Endothelial cell of umbilical vein (primary cell): ENCODE results near the gene TIMM29. TPM values are rescaled to one million over a fixed set of nuclear protein-coding genes. Genes with fewer than 3 reads are reported as not detected.
A peak's percentile ranks its signal among the peaks of the same experiment; 100 is the strongest.

Source experiments
- BruUV-seq: library from RNA; stranded (reverse); fragments of 400-500 nt; replicated peaks from 2 replicates; lab custom pipeline; 2021; lab: Mats Ljungman, UMichigan
- CTCF ChIA-PET: fragments of 300-600, 350-600 bp; sonication (Branson Sonifier 250); formaldehyde crosslinking; loops from one replicate; lab custom pipeline; 2021; ENCODE audit warnings: antibody characterized with exemption, inconsistent platforms; lab: Charles Lee
- POLR2A ChIA-PET: fragments of 300-600, 350-600 bp; sonication (Branson Sonifier 250); formaldehyde crosslinking; loops from one replicate; lab custom pipeline; 2021; ENCODE audit warnings: antibody characterized with exemption, inconsistent platforms; lab: Charles Lee
- DNase-seq: peaks from one replicate; pipeline ENCODE4 v3.0.0-alpha.2; 2011; ENCODE audit warnings: low read depth, low spot score
- FAIRE-seq: peaks from 2 replicates; lab custom pipeline; 2011; peaks lifted over from hg19 to GRCh38; lab: Jason Lieb, UNC
- H2AFZ ChIP-seq: 2 replicates; pipeline ENCODE4 v1.6.0; 2012; ENCODE audit warnings: low read depth, low read length, control low read depth, inconsistent platforms
- H3K27ac ChIP-seq: 2 replicates; pipeline ENCODE4 v1.5.1; 2011; ENCODE audit warnings: low read depth, mild to moderate bottlenecking, control low read depth, low read length, moderate library complexity; ENCODE audit not compliant: insufficient read depth
- H3K27me3 ChIP-seq, 2 experiments: 2 replicates each; pipeline versions ENCODE4 v1.6.0 to v1.6.1; 2011; ENCODE audit warnings: low read length in 2 of 2, mixed read lengths in 1 of 2; ENCODE audit not compliant: control insufficient read depth in 2 of 2, insufficient read depth in 2 of 2
- H3K36me3 ChIP-seq, 2 experiments: 2 replicates in 1 of 2; 3 replicates in 1 of 2; pipeline ENCODE4 v1.5.1; 2011; ENCODE audit warnings: low read length in 2 of 2, mild to moderate bottlenecking in 1 of 2, moderate library complexity in 1 of 2; ENCODE audit not compliant: control insufficient read depth in 2 of 2, insufficient read depth in 2 of 2; ENCODE audit errors: extremely low read depth in 1 of 2
- H3K4me1 ChIP-seq: 3 replicates; pipeline ENCODE4 v1.5.1; 2011; ENCODE audit warnings: mild to moderate bottlenecking, low read length; ENCODE audit not compliant: control insufficient read depth, insufficient read depth; ENCODE audit errors: extremely low read depth
- H3K4me2 ChIP-seq: 2 replicates; pipeline ENCODE4 v1.6.1; 2011; ENCODE audit warnings: low read length, control low read depth, mixed read lengths; ENCODE audit not compliant: insufficient read depth
- H3K4me3 ChIP-seq, 3 experiments: fragments of 200-600 bp in 1 of 3; sonication (generic), shearing (Covaris generic) in 1 of 3; replicated peaks in 1 of 3; 2 replicates each; pipeline ENCODE4 v1.5.1; 2011 to 2016; ENCODE audit warnings: control low read depth in 3 of 3, low read length in 3 of 3, mild to moderate bottlenecking in 2 of 3, inconsistent platforms in 1 of 3, low read depth in 1 of 3, moderate library complexity in 1 of 3; ENCODE audit not compliant: insufficient read depth in 1 of 3
- H3K79me2 ChIP-seq: 2 replicates; pipeline ENCODE4 v1.6.0; 2012; ENCODE audit warnings: low read length, inconsistent platforms; ENCODE audit not compliant: control insufficient read depth, insufficient read depth
- H3K9ac ChIP-seq: replicated peaks from 2 replicates; pipeline ENCODE3; 2011; ENCODE audit warnings: low read length, control low read depth; ENCODE audit not compliant: insufficient read depth; ENCODE audit errors: extremely low read depth
- H3K9me1 ChIP-seq: replicated peaks from 3 replicates; pipeline ENCODE4 v1.6.0; 2011; ENCODE audit warnings: mild to moderate bottlenecking, low read length; ENCODE audit not compliant: control insufficient read depth, insufficient read depth; ENCODE audit errors: extremely low read depth
- H3K9me3 ChIP-seq: replicated peaks from 2 replicates; pipeline ENCODE4 v1.5.1; 2012; ENCODE audit warnings: low read length, inconsistent platforms; ENCODE audit not compliant: control insufficient read depth, insufficient read depth
- H4K20me1 ChIP-seq: replicated peaks from 2 replicates; pipeline ENCODE3; 2011; ENCODE audit warnings: mild to moderate bottlenecking, low read length; ENCODE audit not compliant: control insufficient read depth, insufficient read depth; ENCODE audit errors: extremely low read depth
- EZH2 ChIP-seq: IDR thresholded peaks from 2 replicates; pipeline ENCODE4 v1.6.1; 2012; ENCODE audit warnings: borderline replicate concordance, low read depth, mild to moderate bottlenecking, moderate library complexity, low read length, inconsistent platforms; ENCODE audit not compliant: severe bottlenecking
- FOS ChIP-seq: IDR thresholded peaks from 2 replicates; pipeline ENCODE4 v1.6.1; 2011; ENCODE audit warnings: mild to moderate bottlenecking, low read length, moderate library complexity, borderline replicate concordance; ENCODE audit not compliant: insufficient read depth
- GATA2 ChIP-seq: IDR thresholded peaks from 2 replicates; pipeline ENCODE4 v1.7.0; 2011; ENCODE audit warnings: low read depth, mild to moderate bottlenecking, moderate library complexity, mixed read lengths, low read length; ENCODE audit not compliant: insufficient read length, insufficient read depth
- JUN ChIP-seq: IDR thresholded peaks from 2 replicates; pipeline ENCODE4 v1.6.1; 2011; ENCODE audit warnings: borderline replicate concordance, low read depth; ENCODE audit not compliant: insufficient read length, insufficient read depth
- MAX ChIP-seq: IDR thresholded peaks from 2 replicates; pipeline ENCODE4 v1.6.1; 2011; ENCODE audit not compliant: insufficient read depth, insufficient read length
- POLR2A ChIP-seq: IDR thresholded peaks from 2 replicates; pipeline ENCODE4 v1.6.1; 2012; ENCODE audit warnings: low read depth, mild to moderate bottlenecking, control low read depth, low read length
- POLR2AphosphoS5 ChIP-seq: IDR thresholded peaks from 2 replicates; pipeline ENCODE4 v1.6.1; 2012; ENCODE audit warnings: low read depth, mild to moderate bottlenecking, control low read depth, low read length, moderate library complexity; ENCODE audit not compliant: insufficient read depth
- dilution Hi-C: fragments of 300-500 bp; cut with MboI; formaldehyde crosslinking; loops from one replicate; pipeline ENCODE4 v1.15.0; 2019; ENCODE audit warnings: low sequenced_read_pairs; ENCODE audit not compliant: extremely low pct_ligation_motif_present
- intact Hi-C: fragments of 100-400 bp; cut with micrococcal nuclease; formaldehyde crosslinking; loops from one replicate; pipeline ENCODE4 v1.10.0; 2022
- polyA plus RNA-seq, 4 experiments: library from polyadenylated mRNA; depleted of rRNA in 3 of 4; stranded (reverse) in 3 of 4; unstranded in 1 of 4; fragments of >200 nt; gene quantifications; 2 replicates each; pipeline versions ENCODE4 v1.2.1 to v1.2.3, GENCODE V29; 2011 to 2012; ENCODE audit warnings: missing spikeins in 1 of 4
- total RNA-seq: library from RNA; stranded (reverse); gene quantifications from 2 replicates; pipeline ENCODE4 v1.2.3, GENCODE V29; 2021

Gene TIMM29
- total and polyA plus RNA-seq, 2 donors (not counting 3 experiments of a cell fraction or from before 2014, with no cell fraction given), result 10.7 to 20.6 TPM

DNA sequence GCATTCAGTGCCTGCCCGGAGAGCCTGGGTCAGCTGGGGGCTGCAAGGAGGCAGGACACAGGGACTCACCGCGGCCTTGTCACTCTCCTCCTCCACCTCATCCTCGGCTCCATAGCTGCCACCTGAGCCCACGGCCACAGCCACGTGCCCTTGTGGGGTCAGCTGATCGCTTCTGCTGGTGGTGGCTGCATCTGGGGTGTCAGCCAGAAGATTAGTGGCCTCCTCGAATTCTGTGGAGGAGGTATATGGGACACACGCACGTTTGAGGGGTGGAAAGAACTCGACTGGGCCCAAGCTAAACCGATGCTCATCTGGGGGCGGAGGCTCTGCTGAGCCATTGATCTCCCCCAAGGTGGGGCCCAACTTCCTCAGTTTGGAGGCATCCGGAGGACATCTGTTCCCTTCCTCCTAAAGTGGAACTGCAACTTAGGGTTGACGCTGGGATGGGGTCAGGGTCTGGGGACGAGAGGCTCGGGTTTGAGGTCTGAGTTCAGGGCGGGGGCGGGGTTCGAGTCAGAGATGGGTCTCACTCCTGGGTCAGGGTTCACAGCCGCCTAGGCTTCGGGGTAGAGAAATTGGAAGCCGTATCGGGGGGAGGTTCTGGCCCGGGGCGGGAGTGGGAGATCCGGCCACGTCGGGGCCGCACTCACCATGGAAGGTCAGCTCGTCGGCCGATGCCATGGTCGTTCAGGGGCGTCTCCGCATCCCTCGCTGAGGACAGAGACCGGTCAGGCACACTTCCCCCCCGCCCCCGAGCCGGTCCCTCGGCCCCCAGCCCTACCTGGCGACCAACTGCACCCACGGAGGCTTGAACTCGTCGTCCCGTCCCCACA lies 665 bp upstream of the TIMM29 start:
- intact Hi-C loops (loop anchor here (5.0 kb wide), 1 partner anchor 56 kb away; the partner anchor contains the start of gene CARM1), dilution Hi-C loops (no loop called here)
- TF ChIP-seq GATA2, result no peak
- no peak for TF ChIP-seq POLR2AphosphoS5
- TF ChIP-seq MAX, result no peak
- TF ChIP-seq POLR2A, result no peak
- no peak for TF ChIP-seq EZH2
- no peak for TF ChIP-seq FOS
- no peak for TF ChIP-seq JUN
- Histone ChIP-seq H3K9me3 (no peaks in the 10 kb centered on the region), H3K4me3 (peak overlapping the region; percentile 69 to 96 (median 73)), H4K20me1 (no peaks in the 10 kb centered on the region), H3K4me1 (peaks cover 9% of the 10 kb centered on the region), H3K27me3 (no peaks in the 10 kb centered on the region), H3K79me2 (peaks cover 29% of the 10 kb centered on the region), H2AFZ (peak overlapping the region; percentile 75), H3K36me3 (peaks cover 0 to 20% of the 10 kb centered on the region in 2 experiments), H3K9me1 (no peaks in the 10 kb centered on the region), H3K4me2 (peak overlapping the region; percentile 77), H3K9ac (peak overlapping the region; percentile 61), H3K27ac (no peak overlapping the region)
- DNase-seq, result no peak
- TSS peak; percentile 63 for BruUV-seq
- ChIA-PET CTCF (interaction anchor here (1.1 kb wide), 1 partner anchor 57 kb away, joined by 6 read pairs; no protein-coding TSS in a partner anchor), POLR2A (interaction anchor here (0.7 kb wide), 1 partner anchor 8 kb away, joined by 10 read pairs; no protein-coding TSS in a partner anchor)
- FAIRE-seq, result no peak
